Limb (tissue), 2 donors: Measurements from ENCODE around the gene NEUROG3.
"Not testable (repeated sequence)": the region's sequence is repeated elsewhere in the genome, so short reads cannot be mapped to it uniquely, and the experiment has no call there.

Experiments
- DNase-seq, 2 donors: peaks; one replicate each; pipeline ENCODE4 v3.0.0-alpha.2; 2016; ENCODE audit errors: extremely low spot score in 2 of 2

NEUROG3 gene

DNA sequence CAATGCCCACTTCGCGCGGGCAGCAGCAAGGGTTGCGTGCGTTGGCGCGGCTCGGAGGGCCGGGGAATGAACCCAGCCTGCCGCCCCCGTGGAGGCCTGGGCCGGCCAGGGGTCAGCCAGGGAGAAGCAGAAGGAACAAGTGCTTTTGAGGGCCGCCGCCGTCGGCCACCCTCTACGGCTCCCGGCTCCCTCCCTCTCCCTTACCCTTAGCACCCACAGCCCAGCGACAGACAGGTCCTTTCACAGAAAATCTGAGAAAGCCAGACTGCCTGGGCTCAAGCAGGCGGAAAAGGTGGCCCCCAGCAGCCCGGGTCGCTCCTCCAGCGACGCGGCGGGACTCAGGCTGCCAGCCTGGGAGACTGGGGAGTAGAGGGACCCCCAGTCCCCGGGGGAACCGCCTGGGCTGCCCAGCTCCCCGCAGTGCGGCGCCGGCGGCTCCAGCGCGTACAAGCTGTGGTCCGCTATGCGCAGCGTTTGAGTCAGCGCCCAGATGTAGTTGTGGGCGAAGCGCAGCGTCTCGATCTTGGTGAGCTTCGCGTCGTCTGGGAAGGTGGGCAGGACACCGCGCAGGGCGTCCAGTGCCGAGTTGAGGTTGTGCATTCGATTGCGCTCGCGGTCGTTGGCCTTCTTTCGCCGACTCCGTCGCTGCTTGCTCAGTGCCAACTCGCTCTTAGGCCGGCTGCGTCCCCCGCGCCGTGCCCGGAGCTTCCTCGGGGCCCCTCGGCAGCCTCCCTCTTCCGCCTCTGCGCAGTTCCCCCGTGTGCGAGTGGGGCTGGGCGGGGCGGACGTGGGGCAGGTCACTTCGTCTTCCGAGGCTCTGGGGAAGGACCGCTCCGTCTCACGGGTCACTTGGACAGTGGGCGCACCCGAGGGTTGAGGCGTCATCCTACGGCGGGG, 815 bp downstream of the NEUROG3 start:
- DNase-seq: no peak

- no peak for DNase-seq
These were observed 1.5 kb downstream of the NEUROG3 start for GRCh38 chr10:69571618-69572158.

DNA sequence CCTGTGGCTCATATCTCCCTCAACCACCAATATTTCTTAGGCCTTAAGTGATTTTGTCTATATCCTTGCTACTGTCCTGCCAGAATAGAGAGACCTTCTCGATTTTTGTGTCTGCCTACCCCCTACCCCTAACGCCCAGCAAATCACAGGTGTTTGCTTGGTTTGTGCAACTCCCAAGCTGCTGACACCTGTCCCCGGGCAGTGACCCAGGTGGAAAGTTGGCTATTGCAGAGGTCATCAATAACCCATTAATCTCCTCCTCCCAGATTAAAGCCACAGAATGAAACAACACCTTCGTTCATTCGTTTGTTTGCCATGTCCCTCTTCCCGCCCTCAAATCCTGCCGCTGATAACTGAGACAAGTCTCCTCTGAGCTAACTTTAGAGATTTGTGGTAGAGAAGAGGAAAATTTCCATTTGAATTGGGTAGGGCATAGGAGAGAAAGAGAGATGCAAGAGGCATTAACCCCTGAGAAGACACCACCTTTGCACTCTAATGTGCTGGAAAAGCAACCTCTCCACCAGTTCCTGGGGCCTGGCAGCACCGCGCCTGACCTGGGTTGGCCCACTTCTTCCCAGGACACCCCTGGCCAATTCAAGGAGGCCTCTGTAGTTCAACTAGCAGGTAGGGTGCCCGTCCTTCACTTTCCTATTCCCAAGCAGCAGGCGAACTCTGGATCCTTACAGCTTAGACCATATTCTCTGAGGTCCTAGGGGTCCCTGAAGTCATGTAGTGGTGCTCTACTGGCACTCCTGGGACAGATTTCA, 3.0 kb downstream of the NEUROG3 start:
- no peak for DNase-seq

- no peak for DNase-seq
These were observed 3.8 kb downstream of the NEUROG3 start for GRCh38 chr10:69569396-69569934.

- no peak for DNase-seq
These were observed 4.5 kb downstream of the NEUROG3 start for GRCh38 chr10:69568472-69569395.

GRCh38 chr10:69567920-69568319, 5.3 kb downstream of the NEUROG3 start:
- peak; percentile 56 to 79 for DNase-seq

GRCh38 chr10:69562731-69563254, 10.4 kb downstream of the NEUROG3 start:
- DNase-seq: no peak

- DNase-seq: no peak
These were observed 13.7 kb downstream of the NEUROG3 start for GRCh38 chr10:69559525-69559924.

- no peak for DNase-seq
These were observed 14.7 kb downstream of the NEUROG3 start for GRCh38 chr10:69558559-69558958.

- DNase-seq: no peak
These were observed 18.6 kb downstream of the NEUROG3 start for GRCh38 chr10:69554611-69555010.

- no peak for DNase-seq
These were observed 19.9 kb downstream of the NEUROG3 start for GRCh38 chr10:69553328-69553727.

DNA sequence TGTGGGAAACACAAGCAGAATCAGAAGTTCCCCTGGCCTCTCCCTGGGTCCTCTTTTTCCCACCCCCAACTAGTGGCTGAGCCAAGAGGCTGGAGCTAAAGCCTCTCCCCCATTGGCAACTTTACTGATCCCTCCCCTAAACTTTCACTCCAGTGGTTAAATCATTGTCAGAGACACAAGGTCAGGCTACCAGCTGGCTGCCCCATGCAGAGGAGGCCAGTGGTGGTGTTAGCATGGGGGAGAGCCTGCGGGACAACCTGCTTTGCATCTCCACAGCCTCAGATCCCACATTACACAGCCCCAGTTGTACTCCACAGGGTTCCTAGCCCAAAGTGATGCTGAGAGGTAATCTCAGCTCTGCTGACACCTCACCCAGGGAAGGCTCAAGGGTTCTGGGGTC, 21.0 kb downstream of the NEUROG3 start:
- DNase-seq: no peak

DNA sequence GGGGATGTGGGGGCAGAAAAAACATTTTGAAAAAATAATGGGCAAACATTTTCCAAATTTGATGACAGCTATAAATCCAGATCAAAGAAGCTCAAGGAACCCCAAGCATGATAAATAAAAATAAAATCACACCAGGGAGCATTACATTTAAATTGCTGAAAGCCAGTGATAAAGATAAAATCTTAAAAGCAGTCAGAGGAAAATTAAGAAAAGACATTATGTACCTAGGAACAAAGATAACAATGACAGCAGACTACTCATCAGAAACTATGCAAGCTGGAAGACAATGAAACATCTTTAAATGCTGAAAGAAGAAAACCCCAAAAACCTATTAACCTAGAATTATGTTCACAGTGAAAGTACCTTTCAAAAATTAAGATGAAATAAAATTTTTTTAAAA, 23.3 kb downstream of the NEUROG3 start:
- DNase-seq: no peak

DNA sequence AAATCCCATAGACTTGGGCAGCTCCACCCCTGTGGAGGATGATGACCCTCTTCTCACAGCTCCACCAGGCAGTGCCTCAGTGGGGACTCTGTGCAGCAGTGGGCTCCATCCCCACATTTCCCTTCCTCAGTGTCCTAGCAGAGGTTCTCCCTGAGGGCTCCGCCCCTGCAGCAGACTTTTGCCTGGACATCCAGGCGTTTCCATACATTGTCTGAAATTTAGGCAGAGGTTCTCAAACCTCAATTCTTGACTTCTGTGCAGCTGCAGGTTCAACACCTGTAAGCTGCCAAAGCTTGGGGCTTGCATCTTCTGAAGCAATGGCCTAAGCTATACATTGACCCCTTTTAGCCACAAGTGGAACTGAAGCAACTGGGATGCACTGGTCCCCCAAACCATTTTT, 31.8 kb downstream of the NEUROG3 start:
- DNase-seq: no peak

DNA sequence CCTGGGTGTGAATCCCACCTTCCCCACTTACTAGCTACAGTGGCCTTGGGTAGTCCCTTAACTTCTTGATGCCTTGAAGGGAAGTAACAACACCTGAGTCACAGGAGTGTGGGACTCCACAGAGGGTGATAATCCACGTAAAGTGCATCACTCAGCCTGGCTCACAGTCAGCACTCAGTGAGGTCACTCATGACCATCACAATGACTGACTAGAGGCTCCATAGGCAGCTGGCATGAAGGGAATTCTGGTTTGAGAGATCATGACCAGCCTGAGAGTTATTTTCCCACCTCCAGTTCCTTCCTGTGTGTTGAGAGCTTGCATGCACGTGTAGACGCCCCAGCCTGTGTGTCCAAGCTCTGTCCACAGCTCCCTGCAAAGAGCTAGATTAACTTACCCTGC, 34.8 kb downstream of the NEUROG3 start:
- DNase-seq: no peak

GRCh38 chr10:69537449-69537848, 35.8 kb downstream of the NEUROG3 start:
- no peak for DNase-seq

GRCh38 chr10:69536521-69536920, 36.7 kb downstream of the NEUROG3 start:
- DNase-seq: not testable (repeated sequence)

- no peak for DNase-seq
These were observed 39.6 kb downstream of the NEUROG3 start for GRCh38 chr10:69533658-69534057.

DNA sequence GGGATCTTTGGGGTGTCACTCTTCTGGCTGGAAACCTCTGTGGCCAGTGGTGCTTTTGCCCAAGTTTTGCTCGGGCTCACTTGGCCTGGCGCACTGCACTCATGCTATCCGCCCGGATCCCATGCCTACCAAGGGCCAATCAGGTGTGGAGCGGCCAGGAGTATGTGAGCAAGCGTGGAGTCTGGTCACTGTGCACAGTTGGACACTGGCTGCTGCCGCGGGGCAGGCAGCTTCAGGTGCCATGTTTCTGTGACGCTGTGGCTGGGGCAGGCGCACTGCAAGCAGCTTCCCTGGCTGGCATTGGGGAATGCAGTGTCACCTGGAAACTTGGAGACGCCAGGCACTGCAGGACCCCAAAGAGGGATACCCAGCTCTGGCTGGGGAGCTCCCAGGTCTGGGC, 45.3 kb downstream of the NEUROG3 start:
- no peak for DNase-seq
